Pancreas (tissue), 10 donors: ENCODE results near the gene AVP. TPM values are rescaled to one million over a fixed set of nuclear protein-coding genes. Genes with fewer than 3 reads are reported as not detected.

Source experiments
- ATAC-seq, 4 donors: fragments of 200-7000 bp; cut with Tn5 transposase; one replicate each; pipeline versions ENCODE4 v1.8.0 to v1.9.1; 2020; ENCODE audit warnings: mild to moderate bottlenecking in 4 of 4, moderate library complexity in 4 of 4
- DNase-seq, 6 donors: peaks; one replicate each; pipeline ENCODE4 v3.0.0-alpha.2; 2020
- FAIRE-seq: peaks from 2 replicates; lab custom pipeline; 2012; peaks lifted over from hg19 to GRCh38; lab: Jason Lieb, UNC
- H3K27ac ChIP-seq, 4 donors: fragments of 200-600 bp; sonication (generic); 1 replicate in 3 of 4; 2 replicates in 1 of 4; pipeline versions ENCODE4 v1.5.0 to v1.8.0; 2020
- H3K27me3 ChIP-seq, 4 donors: fragments of 200-600 bp; one replicate each; pipeline ENCODE4 v1.8.0; 2021
- H3K36me3 ChIP-seq, 3 donors: fragments of 200-600 bp; sonication (generic) in 1 of 3; one replicate each; pipeline versions ENCODE4 v1.5.0 to v1.8.0; 2020 to 2021
- H3K4me1 ChIP-seq, 3 donors: fragments of 200-600 bp; one replicate each; pipeline ENCODE4 v1.8.0; 2021
- H3K4me3 ChIP-seq, 4 donors: fragments of 200-600 bp; sonication (generic) in 2 of 4; one replicate each; pipeline versions ENCODE4 v1.5.0 to v1.8.0; 2020 to 2021
- H3K9me3 ChIP-seq, 4 donors: fragments of 200-600 bp; one replicate each; pipeline ENCODE4 v1.8.0; 2021
- WGBS, 2 donors: extraction: QIAGEN DNeasy Blood & Tissue Kit; methylation state at CpG; one replicate each; pipeline ENCODE4 v1.1.7; 2013; 5-methylcytosine and 5-hydroxymethylcytosine counted together
- intact Hi-C, 3 donors: fragments of 100-400 bp; cut with DNase I; formaldehyde crosslinking; loops; one replicate each; pipeline versions ENCODE4 v1.11.1 to v1.14.2; 2022
- polyA plus RNA-seq, 2 donors: library from polyadenylated mRNA; stranded (reverse); fragments of 200-250 nt; gene quantifications; one replicate each; pipeline ENCODE4 v1.2.3, GENCODE V29; 2013
- total RNA-seq, 6 donors: library from RNA; stranded (reverse); fragmentation: NEBNext Ultra II Directional in 4 of 6; extraction: Animal tissue kit (Norgen Biotek cat#: 25700) in 4 of 6; gene quantifications; one replicate each; pipeline versions ENCODE4 v1.2.1 to v1.2.4, GENCODE V29; 2021 to 2023
- TF ChIP-seq, protein P1 (sequence below), 4 donors: fragments of 200-600 bp; sonication (generic) in 3 of 4; IDR thresholded peaks; one replicate each; pipeline versions ENCODE4 v1.5.0 to v1.8.0; 2021; ENCODE audit warnings: antibody characterized with exemption in 4 of 4
- donor health status: healthy with polysubstance abuse.
- donor health status: DM: no; HTN: no; CAD: no; lungs with moderate emphysema.
- donor health status: DM: no; HTN: no; CAD: no.
- donor health status: control.
- donor health status: control.
- donor health status: Bipolar disorder and iron deficiency.
- donor health status: DM: yes; HTN: yes; CAD: no.
- donor health status: DM: no; HTN: no; CAD: no.
- donor health status: DM: no; HTN: no; CAD: no.
- donor health status: DM: yes; HTN: yes; CAD: no.

The AVP gene, protein sequence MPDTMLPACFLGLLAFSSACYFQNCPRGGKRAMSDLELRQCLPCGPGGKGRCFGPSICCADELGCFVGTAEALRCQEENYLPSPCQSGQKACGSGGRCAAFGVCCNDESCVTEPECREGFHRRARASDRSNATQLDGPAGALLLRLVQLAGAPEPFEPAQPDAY
- total RNA-seq, result not detected
- polyA plus RNA-seq, result not detected

DNA sequence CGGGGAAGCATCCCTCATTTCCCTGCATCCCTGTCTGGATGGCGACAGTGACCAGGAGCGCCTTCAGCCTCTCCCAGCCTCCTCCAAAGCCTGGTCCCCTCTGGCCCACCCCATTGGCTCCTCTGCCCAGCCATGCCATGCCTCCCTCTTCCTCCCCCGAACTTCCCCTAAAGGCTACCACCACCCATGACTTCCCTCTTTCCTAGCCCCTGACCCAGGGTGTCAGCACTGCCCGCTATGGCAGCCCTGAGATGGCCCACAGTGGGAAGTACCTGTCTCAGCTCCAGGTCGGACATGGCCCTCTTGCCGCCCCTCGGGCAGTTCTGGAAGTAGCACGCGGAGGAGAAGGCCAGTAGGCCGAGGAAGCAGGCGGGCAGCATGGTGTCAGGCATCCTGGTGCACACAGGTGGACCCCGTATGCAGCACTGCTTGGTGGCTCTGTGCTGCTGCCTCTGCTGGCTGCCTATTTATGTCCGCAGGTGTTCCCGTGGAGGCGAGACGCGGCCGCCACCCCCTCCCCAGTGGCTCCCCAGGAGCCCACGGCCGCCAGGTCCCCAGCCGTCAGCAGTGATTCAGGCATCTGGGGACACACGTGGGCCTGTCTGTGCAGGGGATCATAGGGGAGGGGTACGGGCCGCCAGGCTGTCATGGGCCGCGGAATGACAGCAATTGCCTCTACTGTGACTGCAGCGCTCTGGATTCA, at the start of gene AVP:
Gene AVP (minus strand): TSS at position 442 of the 703 bp plus-strand sequence. CDS start 50 bp downstream, at position 392.
- peak in 1 of 4 donors; percentile 38 for ATAC-seq
- intact Hi-C loops, result no loop called here
- WGBS, 2 donors, result 83 to 86% methylated on average over 28 of the region's 28 CpGs
- no peaks in the 10 kb centered on the region for H3K9me3 ChIP-seq
- FAIRE-seq, result no peak
- no peaks in the 10 kb centered on the region for H3K27me3 ChIP-seq
- no peak within 1 kb of the TSS for H3K4me3 ChIP-seq
- TF ChIP-seq, protein P1, sequence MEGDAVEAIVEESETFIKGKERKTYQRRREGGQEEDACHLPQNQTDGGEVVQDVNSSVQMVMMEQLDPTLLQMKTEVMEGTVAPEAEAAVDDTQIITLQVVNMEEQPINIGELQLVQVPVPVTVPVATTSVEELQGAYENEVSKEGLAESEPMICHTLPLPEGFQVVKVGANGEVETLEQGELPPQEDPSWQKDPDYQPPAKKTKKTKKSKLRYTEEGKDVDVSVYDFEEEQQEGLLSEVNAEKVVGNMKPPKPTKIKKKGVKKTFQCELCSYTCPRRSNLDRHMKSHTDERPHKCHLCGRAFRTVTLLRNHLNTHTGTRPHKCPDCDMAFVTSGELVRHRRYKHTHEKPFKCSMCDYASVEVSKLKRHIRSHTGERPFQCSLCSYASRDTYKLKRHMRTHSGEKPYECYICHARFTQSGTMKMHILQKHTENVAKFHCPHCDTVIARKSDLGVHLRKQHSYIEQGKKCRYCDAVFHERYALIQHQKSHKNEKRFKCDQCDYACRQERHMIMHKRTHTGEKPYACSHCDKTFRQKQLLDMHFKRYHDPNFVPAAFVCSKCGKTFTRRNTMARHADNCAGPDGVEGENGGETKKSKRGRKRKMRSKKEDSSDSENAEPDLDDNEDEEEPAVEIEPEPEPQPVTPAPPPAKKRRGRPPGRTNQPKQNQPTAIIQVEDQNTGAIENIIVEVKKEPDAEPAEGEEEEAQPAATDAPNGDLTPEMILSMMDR (IDR thresholded peaks at IDR 0.05), result no peak
- H3K27ac ChIP-seq, result no peak within 1 kb of the TSS
- DNase-seq, result no peak
- no peaks in the 10 kb centered on the region for H3K4me1 ChIP-seq
- no peaks in the 10 kb centered on the region for H3K36me3 ChIP-seq

- TF ChIP-seq, protein P1 (IDR thresholded peaks at IDR 0.05), result no peak
- DNase-seq (no peak), ATAC-seq (no peak), FAIRE-seq (no peak)
- Histone ChIP-seq H3K4me3 (no peak overlapping the region), H3K9me3 (no peaks in the 10 kb centered on the region), H3K27ac (no peak overlapping the region), H3K4me1 (no peaks in the 10 kb centered on the region), H3K36me3 (no peaks in the 10 kb centered on the region), H3K27me3 (no peaks in the 10 kb centered on the region)
- intact Hi-C loops, result no loop called here
- WGBS, 2 donors, result 90 to 92% methylated on average over 3 of the region's 3 CpGs
Measured at GRCh38 chr20:3134151-3134550, 49.6 kb upstream of the AVP start.

DNA sequence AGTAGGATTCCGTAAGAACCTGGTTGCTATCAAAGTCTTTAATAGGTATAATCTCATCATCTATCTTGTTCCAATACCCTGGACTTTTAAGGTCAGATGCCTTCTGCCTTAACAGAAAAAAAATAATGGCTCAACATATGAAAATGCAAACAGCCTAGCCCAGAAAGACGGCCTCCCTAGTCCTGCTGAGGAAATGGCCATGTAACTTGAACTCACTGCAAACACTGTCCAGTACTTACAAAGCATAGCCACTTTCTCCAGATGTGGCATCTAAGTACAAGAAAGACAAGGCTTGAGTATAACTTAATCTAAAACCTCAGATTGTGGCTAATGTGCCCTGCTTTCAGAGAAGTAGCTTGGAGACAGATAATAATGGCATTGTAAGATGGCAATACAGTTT, 48.6 kb upstream of the AVP start:
- no peaks in the 10 kb centered on the region for H3K27me3 ChIP-seq
- no peaks in the 10 kb centered on the region for H3K4me1 ChIP-seq
- H3K27ac ChIP-seq, result no peak overlapping the region
- no peak overlapping the region for H3K4me3 ChIP-seq
- ATAC-seq (no peak), DNase-seq (no peak), FAIRE-seq (no peak)
- no peaks in the 10 kb centered on the region for H3K9me3 ChIP-seq
- H3K36me3 ChIP-seq, result no peaks in the 10 kb centered on the region
- TF ChIP-seq, protein P1 (IDR thresholded peaks at IDR 0.05), result no peak
- intact Hi-C loops, result no loop called here
- WGBS, 2 donors, result 82 to 87% methylated on average over 2 of the region's 2 CpGs

- ATAC-seq (no peak), FAIRE-seq (no peak), DNase-seq (no peak)
- H3K27ac ChIP-seq, result no peak overlapping the region
- intact Hi-C loops, result no loop called here
- no peak overlapping the region for H3K4me3 ChIP-seq
- H3K9me3 ChIP-seq, result no peaks in the 10 kb centered on the region
- H3K27me3 ChIP-seq, result no peaks in the 10 kb centered on the region
- H3K36me3 ChIP-seq, result no peaks in the 10 kb centered on the region
- TF ChIP-seq, protein P1 (IDR thresholded peaks at IDR 0.05), result no peak
- WGBS, 2 donors, result 88 to 96% methylated on average over 2 of the region's 2 CpGs
- H3K4me1 ChIP-seq, result no peaks in the 10 kb centered on the region
Measured at GRCh38 chr20:3130051-3130600, 45.6 kb upstream of the AVP start.

DNA sequence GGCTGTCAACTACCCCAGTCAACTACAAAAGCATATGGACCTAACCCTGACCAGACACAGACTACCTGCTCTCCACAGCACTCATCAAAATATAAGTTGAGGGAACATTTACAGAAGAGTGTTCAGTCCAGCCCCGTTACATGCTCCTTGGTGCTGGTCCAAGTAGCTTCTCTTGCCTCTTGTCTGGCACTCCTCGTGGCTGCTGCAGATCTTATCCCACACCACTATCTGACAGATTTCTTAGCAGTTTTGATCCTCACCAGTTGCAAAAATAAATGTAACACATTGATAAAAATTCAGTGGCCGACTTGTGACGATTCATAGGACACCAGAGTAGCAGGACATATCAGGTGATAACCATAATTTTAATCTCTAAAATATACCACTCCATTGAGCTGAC, 44.6 kb upstream of the AVP start:
- FAIRE-seq (no peak), ATAC-seq (no peak), DNase-seq (no peak)
- Histone ChIP-seq H3K27me3 (no peaks in the 10 kb centered on the region), H3K9me3 (no peaks in the 10 kb centered on the region), H3K4me3 (no peak overlapping the region), H3K36me3 (no peaks in the 10 kb centered on the region), H3K4me1 (no peaks in the 10 kb centered on the region), H3K27ac (no peak overlapping the region)
- WGBS, 2 donors, result 69 to 74% methylated on average over 4 of the region's 4 CpGs
- intact Hi-C loops, result no loop called here
- TF ChIP-seq, protein P1 (IDR thresholded peaks at IDR 0.05), result no peak
